Activated B cell treated with CpG ODN at 0.5 μM for 24 hours (primary cell): Measurements from ENCODE around the gene PRMT7. TPM values are rescaled to one million over a fixed set of nuclear protein-coding genes. Genes with fewer than 3 reads are reported as not detected.
"Not testable (repeated sequence)": the region's sequence is repeated elsewhere in the genome, so short reads cannot be mapped to it uniquely, and the experiment has no call there.

Experiments used
- ATAC-seq: fragments of 200-7000 bp; cut with Tn5 transposase; one replicate; pipeline ENCODE4 v1.10.0; 2021; ENCODE audit warnings: low read depth, mild to moderate bottlenecking, moderate library complexity
- CTCF ChIA-PET: fragments of 350-600 bp; sonication (Branson Sonifier 250); formaldehyde crosslinking; loops from one replicate; lab custom pipeline; 2021; ENCODE audit warnings: antibody characterized with exemption; lab: Charles Lee
- POLR2A ChIA-PET: fragments of 350-600 bp; sonication (Branson Sonifier 250); formaldehyde crosslinking; loops from one replicate; lab custom pipeline; 2021; ENCODE audit warnings: antibody characterized with exemption; lab: Charles Lee
- DNase-seq: peaks from one replicate; pipeline ENCODE4 v3.0.0; 2022
- H3K27ac Mint-ChIP-seq: one replicate; pipeline ENCODE4 v1.8.0; 2020; ENCODE audit warnings: mixed read lengths
- H3K27me3 Mint-ChIP-seq: one replicate; pipeline ENCODE4 v1.8.0; 2021; ENCODE audit warnings: mixed read lengths
- H3K36me3 Mint-ChIP-seq: one replicate; pipeline ENCODE4 v1.8.0; 2021; ENCODE audit warnings: low read depth, mixed read lengths
- H3K4me1 Mint-ChIP-seq: one replicate; pipeline ENCODE4 v1.8.0; 2021; ENCODE audit warnings: mixed read lengths
- H3K4me3 Mint-ChIP-seq: one replicate; pipeline ENCODE4 v1.8.0; 2020; ENCODE audit warnings: mild to moderate bottlenecking, mixed read lengths
- H3K9me3 Mint-ChIP-seq: one replicate; pipeline ENCODE4 v1.8.0; 2020; ENCODE audit warnings: mixed read lengths
- CTCF ChIP-seq: fragments of 200-600 bp; IDR thresholded peaks from one replicate; pipeline ENCODE4 v1.8.0; 2022; ENCODE audit warnings: antibody characterized with exemption, mild to moderate bottlenecking
- intact Hi-C: fragments of 100-400 bp; cut with micrococcal nuclease; formaldehyde crosslinking; loops from one replicate; pipeline ENCODE4 v1.15.1; 2024
- total RNA-seq: library from RNA; stranded (reverse); gene quantifications from 2 replicates; pipeline ENCODE4 v1.2.3, GENCODE V29; 2022

Gene PRMT7
- total RNA-seq, 1 donor from 2014 or later = 50.3 TPM

GRCh38 chr16:68288252-68288650 lies 22.6 kb upstream of the PRMT7 start:
- no peaks in the 10 kb centered on the region for H3K27me3 Mint-ChIP-seq
- H3K4me1 Mint-ChIP-seq = peaks cover 85% of the 10 kb centered on the region
- H3K36me3 Mint-ChIP-seq = peaks cover 48% of the 10 kb centered on the region
- H3K27ac Mint-ChIP-seq = peak overlapping the region; percentile 90
- intact Hi-C loops = loop anchor here (5.0 kb wide), 1 partner anchor 899 kb away; the partner anchor contains the start of gene SNTB2
- CTCF ChIA-PET = interaction anchor here (0.8 to 11.0 kb wide), 3 partner anchors 23 to 41 kb away, joined by 4 to 166 read pairs (median 4); partner anchors contain the start of genes PRMT7, SLC7A6 and SLC7A6OS
- TF ChIP-seq CTCF = no peak
- H3K4me3 Mint-ChIP-seq = peak overlapping the region; percentile 52
- ATAC-seq (no peak), DNase-seq (no peak)
- H3K9me3 Mint-ChIP-seq = no peaks in the 10 kb centered on the region
- POLR2A ChIA-PET = interaction anchor here (2.9 to 3.8 kb wide), 2 partner anchors 23 to 25 kb away, joined by 36 to 59 read pairs; partner anchors contain the start of genes PRMT7, SLC7A6 and SLC7A6OS

- not testable (repeated sequence) for ATAC-seq, H3K9me3 Mint-ChIP-seq, H3K27me3 Mint-ChIP-seq, DNase-seq
- peaks cover 51% of the 10 kb centered on the region for H3K36me3 Mint-ChIP-seq
- peak overlapping the region; percentile 90 for H3K27ac Mint-ChIP-seq
- H3K4me3 Mint-ChIP-seq = peak overlapping the region; percentile 62
- intact Hi-C loops = loop anchor here (1.0 to 5.0 kb wide), 5 partner anchors 13 to 899 kb away; partner anchors contain the start of genes SLC7A6, SLC7A6OS and SNTB2
- peaks cover 80% of the 10 kb centered on the region for H3K4me1 Mint-ChIP-seq
- ChIA-PET CTCF (interaction anchor here (1.1 to 11.0 kb wide), 3 partner anchors 22 to 40 kb away, joined by 4 to 166 read pairs (median 9); partner anchors contain the start of genes PRMT7, SLC7A6 and SLC7A6OS), POLR2A (interaction anchor here (0.7 to 3.8 kb wide), 4 partner anchors 13 to 304 kb away, joined by 4 to 59 read pairs (median 20); partner anchors contain the start of genes PRMT7, SLC7A6 and SLC7A6OS)
Observed at GRCh38 chr16:68288796-68289195, 22.0 kb upstream of the PRMT7 start.

GRCh38 chr16:68289202-68289601 lies 21.6 kb upstream of the PRMT7 start:
- Mint-ChIP-seq H3K27me3 (no peaks in the 10 kb centered on the region), H3K36me3 (peaks cover 55% of the 10 kb centered on the region), H3K4me1 (peaks cover 76% of the 10 kb centered on the region), H3K9me3 (no peaks in the 10 kb centered on the region), H3K4me3 (peak overlapping the region; percentile 62), H3K27ac (peak overlapping the region; percentile 90)
- ATAC-seq = no peak
- intact Hi-C loops = loop anchor here (1.0 to 5.0 kb wide), 5 partner anchors 14 to 898 kb away; partner anchors contain the start of genes SLC7A6, SLC7A6OS and SNTB2
- DNase-seq = no peak
- no peak for TF ChIP-seq CTCF
- POLR2A ChIA-PET = interaction anchor here (0.7 to 3.8 kb wide), 8 partner anchors 13 to 487 kb away, joined by 3 to 59 read pairs (median 4); partner anchors contain the start of genes PLA2G15, PRMT7, SLC7A6 and SLC7A6OS
- CTCF ChIA-PET = interaction anchor here (2.4 to 11.0 kb wide), 2 partner anchors 21 to 27 kb away, joined by 9 to 166 read pairs; partner anchors contain the start of genes PRMT7, SLC7A6 and SLC7A6OS

GRCh38 chr16:68289621-68290329 lies 21.0 kb upstream of the PRMT7 start:
- TF ChIP-seq CTCF = no peak
- Mint-ChIP-seq H3K36me3 (peaks cover 59% of the 10 kb centered on the region), H3K4me1 (peaks cover 70% of the 10 kb centered on the region), H3K27me3 (no peaks in the 10 kb centered on the region), H3K4me3 (peak overlapping the region; percentile 62), H3K9me3 (no peaks in the 10 kb centered on the region), H3K27ac (peak overlapping the region; percentile 90)
- POLR2A ChIA-PET = interaction anchor here (0.7 to 3.8 kb wide), 10 partner anchors 10 to 488 kb away, joined by 3 to 59 read pairs (median 3); partner anchors contain the start of genes PLA2G15, PRMT7, SLC7A6 and SLC7A6OS
- intact Hi-C loops = loop anchor here (1.0 to 5.0 kb wide), 5 partner anchors 14 to 898 kb away; partner anchors contain the start of genes SLC7A6, SLC7A6OS and SNTB2
- ATAC-seq (peak; percentile 89), DNase-seq (peak; percentile 67)
- CTCF ChIA-PET = interaction anchor here (1.0 to 11.0 kb wide), 3 partner anchors 21 to 39 kb away, joined by 5 to 166 read pairs (median 9); partner anchors contain the start of genes PRMT7, SLC7A6 and SLC7A6OS

GRCh38 chr16:68290450-68290849 lies 20.4 kb upstream of the PRMT7 start:
- ChIA-PET CTCF (interaction anchor here (1.0 to 11.0 kb wide), 3 partner anchors 20 to 39 kb away, joined by 5 to 166 read pairs (median 9); partner anchors contain the start of genes PRMT7, SLC7A6 and SLC7A6OS), POLR2A (interaction anchor here (0.7 to 3.8 kb wide), 5 partner anchors 10 to 28 kb away, joined by 3 to 59 read pairs (median 3); partner anchors contain the start of genes PRMT7, SLC7A6 and SLC7A6OS)
- intact Hi-C loops = no loop called here
- Mint-ChIP-seq H3K27ac (peak overlapping the region; percentile 90), H3K4me1 (peaks cover 63% of the 10 kb centered on the region), H3K4me3 (no peak overlapping the region), H3K9me3 (no peaks in the 10 kb centered on the region), H3K36me3 (peaks cover 66% of the 10 kb centered on the region), H3K27me3 (no peaks in the 10 kb centered on the region)
- no peak for DNase-seq
- ATAC-seq = no peak
- TF ChIP-seq CTCF = no peak
